Measurements from ENCODE around the gene HMGXB3.

DNA sequence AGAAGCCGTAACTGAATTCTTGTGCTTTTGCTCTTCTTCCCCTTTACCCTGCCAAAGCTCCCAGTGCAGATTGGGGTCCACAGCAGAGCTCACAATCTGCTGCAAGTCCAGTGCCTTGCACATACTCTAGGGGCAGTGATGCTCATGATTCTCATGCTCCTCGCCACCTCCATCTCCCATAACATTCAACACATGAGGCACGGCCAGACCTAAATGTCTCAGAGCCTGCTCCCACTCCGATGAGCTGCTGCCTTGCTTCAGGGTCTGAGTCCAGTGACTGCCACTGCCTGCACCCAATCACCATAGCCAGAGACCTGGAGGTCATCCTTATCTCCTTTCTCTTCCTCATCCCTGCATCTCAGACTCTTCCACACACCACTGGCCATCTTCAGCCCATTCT is 75.3 kb downstream of the HMGXB3 start:
- no peak for TF ChIP-seq POLR2AphosphoS5 (IDR thresholded peaks at IDR 0.05; ENCODE audit: low read depth, low read length)
- TF ChIP-seq TAF1 (IDR thresholded peaks at IDR 0.05; ENCODE audit: borderline replicate concordance, insufficient read depth, low read length) = no peak

Measured in PFSK-1 (cell line).